Panc1 (cell line): ENCODE data around the gene GDPD5. TPM values are rescaled to one million over a fixed set of nuclear protein-coding genes. Genes with fewer than 3 reads are reported as not detected.

Experiments used
- ATAC-seq: fragments of 200-7000 bp; cut with Tn5 transposase; 2 replicates; pipeline ENCODE4 v1.9.1; 2020; ENCODE audit warnings: mild to moderate bottlenecking, moderate library complexity
- BruUV-seq: library from RNA; stranded (reverse); fragments of 400-500 nt; replicated peaks from 2 replicates; lab custom pipeline; 2021; lab: Mats Ljungman, UMichigan
- CTCF ChIA-PET: fragments of 300-600 bp; sonication (Branson Sonifier 250); formaldehyde crosslinking; loops from one replicate; lab custom pipeline; 2022; ENCODE audit warnings: antibody characterized with exemption; lab: Charles Lee
- POLR2A ChIA-PET: fragments of 300-600 bp; sonication (Branson Sonifier 250); formaldehyde crosslinking; loops from one replicate; lab custom pipeline; 2022; ENCODE audit warnings: antibody characterized with exemption; lab: Charles Lee
- DNase-seq: peaks from one replicate; pipeline ENCODE4 v3.0.0-alpha.2; 2010; ENCODE audit warnings: low read depth, low spot score
- H3K27ac ChIP-seq: 2 replicates; pipeline ENCODE4 v1.5.1; 2011; ENCODE audit warnings: mild to moderate bottlenecking, low read length, inconsistent platforms
- H3K27me3 ChIP-seq: fragments of 200-500 bp; sonication (Bioruptor generic); 2 replicates; pipeline ENCODE4 v1.6.0; 2014; ENCODE audit warnings: low read length, inconsistent platforms; ENCODE audit not compliant: control insufficient read depth, insufficient read depth
- H3K36me3 ChIP-seq: fragments of 200-500 bp; sonication (Bioruptor generic); 2 replicates; pipeline ENCODE4 v1.5.1; 2014; ENCODE audit warnings: inconsistent platforms, mild to moderate bottlenecking, low read length, moderate library complexity; ENCODE audit not compliant: control insufficient read depth, insufficient read depth
- H3K4me1 ChIP-seq: 2 replicates; pipeline ENCODE4 v1.5.1; 2011; ENCODE audit warnings: inconsistent platforms, mild to moderate bottlenecking, low read length, moderate library complexity; ENCODE audit not compliant: control insufficient read depth, insufficient read depth
- H3K4me3 ChIP-seq, 2 experiments: 2 replicates each; pipeline ENCODE4 v1.5.1; 2011 to 2012; ENCODE audit warnings: low read depth in 2 of 2, low read length in 2 of 2, mild to moderate bottlenecking in 2 of 2, inconsistent platforms in 1 of 2, moderate library complexity in 1 of 2
- H3K9me3 ChIP-seq: fragments of 200-500 bp; sonication (Bioruptor generic); 2 replicates; pipeline ENCODE4 v1.5.1; 2014; ENCODE audit warnings: low read depth, mild to moderate bottlenecking, inconsistent platforms, low read length, moderate library complexity; ENCODE audit not compliant: control insufficient read depth, insufficient read depth
- CTCF ChIP-seq: fragments of 450-650 bp; IDR thresholded peaks from 2 replicates; pipeline ENCODE4 v1.5.1; 2017; ENCODE audit warnings: mild to moderate bottlenecking
- POLR2AphosphoS5 ChIP-seq: IDR thresholded peaks from 2 replicates; pipeline ENCODE4 v1.6.1; 2012; ENCODE audit warnings: mild to moderate bottlenecking, low read depth, low read length, moderate library complexity
- REST ChIP-seq, 2 experiments: IDR thresholded peaks; 2 replicates each; pipeline ENCODE4 v1.6.1; 2011 to 2012; ENCODE audit warnings: low read depth in 2 of 2, control low read depth in 1 of 2, low read length in 1 of 2, mild to moderate bottlenecking in 1 of 2, moderate library complexity in 1 of 2; ENCODE audit not compliant: insufficient read depth in 1 of 2
- SIN3A ChIP-seq: IDR thresholded peaks from 2 replicates; pipeline ENCODE4 v1.6.1; 2012; ENCODE audit warnings: low read depth, mild to moderate bottlenecking, low read length, moderate library complexity, borderline replicate concordance; ENCODE audit not compliant: insufficient read depth
- TCF7L2 ChIP-seq: IDR thresholded peaks from 2 replicates; pipeline ENCODE4 v1.6.1; 2011; ENCODE audit warnings: mild to moderate bottlenecking, low read depth, low read length, inconsistent platforms
- in situ Hi-C: cut with HindIII; loops from 2 replicates; pipeline ENCODE4 v1.10.0; 2016; ENCODE audit warnings: low sequenced_read_pairs, low pct_unique_long_range_greater_than_20kb
- intact Hi-C: fragments of 100-400 bp; cut with micrococcal nuclease; formaldehyde crosslinking; loops from one replicate; pipeline ENCODE4 v1.10.0; 2022; ENCODE audit not compliant: unreplicated experiment
- total RNA-seq: library from RNA; stranded (reverse); gene quantifications from one replicate; pipeline ENCODE4 v1.2.1, GENCODE V29; 2021; ENCODE audit not compliant: unreplicated experiment

Gene GDPD5
- total RNA-seq, 1 experiment from 2014 or later = 6.0 TPM

- Histone ChIP-seq H3K36me3 (no peaks in the 10 kb centered on the region), H3K27me3 (no peaks in the 10 kb centered on the region), H3K4me3 (no peak overlapping the region), H3K27ac (no peak overlapping the region), H3K9me3 (no peaks in the 10 kb centered on the region), H3K4me1 (no peaks in the 10 kb centered on the region)
- CTCF ChIA-PET = no interaction called here
- no peak for ATAC-seq
- no TSS peak for BruUV-seq
- TF ChIP-seq REST (IDR thresholded peaks at IDR 0.05; ENCODE audit: insufficient read depth in 1 of 2, low read depth in 2 of 2, low read length in 1 of 2) (no peak), POLR2AphosphoS5 (no peak), CTCF (no peak), SIN3A (no peak), TCF7L2 (no peak)
- intact Hi-C loops (no loop called here), in situ Hi-C loops (no loop called here)
- DNase-seq = no peak
- POLR2A ChIA-PET = interaction anchor here (0.6 kb wide), 1 partner anchor 57 kb away, joined by 9 read pairs; no protein-coding TSS in a partner anchor
These were observed 22.1 kb downstream of the GDPD5 start for GRCh38 chr11:75503531-75504099.

- no peaks in the 10 kb centered on the region for H3K27me3 ChIP-seq
- intact Hi-C loops = no loop called here
- no peak for ATAC-seq
- ChIA-PET CTCF (no interaction called here), POLR2A (no interaction called here)
- H3K36me3 ChIP-seq = no peaks in the 10 kb centered on the region
- H3K27ac ChIP-seq = no peak overlapping the region
- TF ChIP-seq CTCF (no peak), POLR2AphosphoS5 (no peak), SIN3A (no peak), TCF7L2 (no peak), REST (IDR thresholded peaks at IDR 0.05; ENCODE audit: insufficient read depth in 1 of 2, low read depth in 2 of 2, low read length in 1 of 2) (no peak)
- H3K9me3 ChIP-seq = no peaks in the 10 kb centered on the region
- DNase-seq = no peak
- H3K4me3 ChIP-seq = no peak overlapping the region
- no TSS peak for BruUV-seq
- in situ Hi-C loops = no loop called here
- H3K4me1 ChIP-seq = no peaks in the 10 kb centered on the region
These were observed 23.6 kb downstream of the GDPD5 start for GRCh38 chr11:75502138-75502537.
